ENCODE measurements around the gene SEPHS2. TPM values are rescaled to one million over a fixed set of nuclear protein-coding genes. Genes with fewer than 3 reads are reported as not detected.

Gene SEPHS2
- total RNA-seq, 2 donors from 2014 or later: 67.0 to 82.1 TPM

GRCh38 chr16:30416624-30417528 lies 28.8 kb downstream of the SEPHS2 start:
- H3K36me3 Mint-ChIP-seq (ENCODE audit: insufficient read depth in 2 of 2): peaks cover 3 to 17% of the 10 kb centered on the region in 2 donors
- ATAC-seq (replicated peaks in 1 of 2): no peak
- no peak for DNase-seq
- no peaks in the 10 kb centered on the region for H3K9me3 Mint-ChIP-seq
- H3K27me3 Mint-ChIP-seq (ENCODE audit: low read depth): no peaks in the 10 kb centered on the region
- H3K4me3 Mint-ChIP-seq: peak overlapping the region; percentile 27 to 68
- H3K4me1 Mint-ChIP-seq (ENCODE audit: low read depth): peaks cover 40% of the 10 kb centered on the region
- H3K27ac Mint-ChIP-seq: peak overlapping the region; percentile 3

DNA sequence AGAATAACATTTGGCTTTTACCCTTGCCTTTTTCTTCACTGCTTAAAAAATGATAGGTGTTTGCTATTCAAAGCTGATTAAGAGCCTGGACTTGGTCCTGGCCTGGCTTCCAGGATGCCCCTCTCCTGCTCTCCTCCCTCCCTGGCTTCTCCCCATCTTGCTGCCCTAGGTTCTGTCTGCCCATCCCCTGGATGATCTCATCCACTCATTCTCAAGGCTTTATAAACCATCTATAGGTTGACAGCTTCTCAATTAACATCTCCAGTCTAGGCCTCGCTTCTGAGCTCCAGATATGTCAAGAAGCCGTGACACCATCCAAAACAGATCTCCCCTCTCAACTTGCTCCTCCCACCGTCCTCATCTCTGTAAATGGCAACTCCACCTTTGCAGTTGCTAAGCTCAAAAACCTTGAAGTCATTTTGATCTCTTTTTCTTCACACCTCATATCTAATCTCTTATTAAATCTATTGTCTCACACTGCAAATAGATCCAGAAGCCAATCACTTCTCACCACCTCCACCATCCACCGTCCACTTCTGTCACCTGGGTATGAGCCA lies 29.5 kb downstream of the SEPHS2 start:
- Mint-ChIP-seq H3K9me3 (no peaks in the 10 kb centered on the region), H3K27me3 (ENCODE audit: low read depth) (no peaks in the 10 kb centered on the region), H3K36me3 (ENCODE audit: insufficient read depth in 2 of 2) (peaks cover 3 to 16% of the 10 kb centered on the region in 2 donors), H3K4me3 (peak overlapping the region; percentile 5 to 10), H3K4me1 (ENCODE audit: low read depth) (peaks cover 41% of the 10 kb centered on the region), H3K27ac (no peak overlapping the region)
- DNase-seq (no peak), ATAC-seq (replicated peaks in 1 of 2) (no peak)

DNA sequence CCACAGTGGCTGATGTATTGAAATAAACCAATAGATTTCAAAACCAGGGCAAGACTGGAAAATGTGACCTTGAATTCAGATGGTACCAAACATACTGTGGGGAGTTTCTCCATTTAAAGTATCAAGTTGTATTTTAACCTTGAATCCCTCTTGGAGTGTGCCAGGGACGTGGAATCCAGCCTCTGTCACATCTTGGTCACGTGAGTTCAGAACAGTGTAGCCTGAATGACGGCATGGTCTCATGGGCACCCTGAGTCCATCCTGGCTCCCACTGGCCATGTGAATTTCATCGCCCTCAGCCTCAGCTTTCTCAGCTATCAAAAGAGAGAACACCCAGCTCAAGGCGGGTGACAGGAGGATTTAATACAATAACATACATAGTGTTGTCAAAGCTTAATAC lies 31.5 kb downstream of the SEPHS2 start:
- DNase-seq: no peak
- peaks cover 55% of the 10 kb centered on the region for H3K4me1 Mint-ChIP-seq (ENCODE audit: low read depth)
- H3K36me3 Mint-ChIP-seq (ENCODE audit: insufficient read depth in 2 of 2): peaks cover 4 to 14% of the 10 kb centered on the region in 2 donors

DNA sequence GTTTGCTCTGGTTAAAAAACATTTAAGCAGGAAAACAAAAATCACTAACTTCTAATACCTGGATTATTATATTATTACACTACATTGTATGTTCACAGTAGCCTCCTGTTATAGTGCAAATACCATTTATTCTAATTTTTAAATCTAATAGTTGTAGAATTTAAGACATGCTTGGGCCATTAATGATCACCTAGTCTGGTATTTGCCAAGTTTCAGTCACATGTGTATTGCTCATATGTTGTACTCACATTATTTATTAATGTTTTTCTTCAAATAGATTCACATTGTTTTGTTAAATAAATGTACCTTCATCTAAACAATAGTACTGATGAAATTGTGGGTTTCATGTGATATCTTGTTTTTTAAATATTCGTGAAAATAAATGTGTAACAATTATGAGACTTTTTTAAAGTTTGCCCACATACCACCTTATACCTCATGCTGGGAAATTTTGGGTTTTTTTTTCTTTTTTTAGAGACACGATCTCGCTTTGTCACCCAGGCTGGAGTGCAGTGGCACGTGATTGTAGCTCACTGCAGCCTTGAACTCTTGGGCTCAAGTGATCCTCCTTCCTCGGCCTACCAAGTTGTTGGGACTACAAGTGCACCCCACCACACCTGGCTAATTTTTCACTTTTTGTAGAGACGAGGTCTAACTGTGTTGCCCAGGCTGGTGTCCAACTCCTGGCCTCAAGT lies 32.4 kb downstream of the SEPHS2 start:
- Mint-ChIP-seq H3K4me1 (ENCODE audit: low read depth) (peaks cover 55% of the 10 kb centered on the region), H3K9me3 (no peaks in the 10 kb centered on the region), H3K36me3 (ENCODE audit: insufficient read depth in 2 of 2) (peaks cover 4 to 14% of the 10 kb centered on the region in 2 donors), H3K4me3 (no peak overlapping the region), H3K27ac (peak overlapping the region; percentile 43), H3K27me3 (ENCODE audit: low read depth) (no peaks in the 10 kb centered on the region)
- ATAC-seq (replicated peaks in 1 of 2) (no peak), DNase-seq (no peak)

More for the DNA sequence above, 31.5 kb downstream of the SEPHS2 start:
- no peak for ATAC-seq (replicated peaks in 1 of 2)
- Mint-ChIP-seq H3K9me3 (no peaks in the 10 kb centered on the region), H3K27me3 (ENCODE audit: low read depth) (no peaks in the 10 kb centered on the region), H3K27ac (no peak overlapping the region), H3K4me3 (no peak overlapping the region)

GRCh38 chr16:30409125-30410060 lies 36.3 kb downstream of the SEPHS2 start:
- Mint-ChIP-seq H3K27ac (peak overlapping the region; percentile 63), H3K27me3 (ENCODE audit: low read depth) (no peaks in the 10 kb centered on the region), H3K4me1 (ENCODE audit: low read depth) (peaks cover 40% of the 10 kb centered on the region), H3K9me3 (no peaks in the 10 kb centered on the region), H3K36me3 (ENCODE audit: insufficient read depth in 2 of 2) (peaks cover 4 to 14% of the 10 kb centered on the region in 2 donors), H3K4me3 (peak overlapping the region; percentile 95 to 96)
- ATAC-seq (replicated peaks in 1 of 2) (peak; percentile 40 to 50), DNase-seq (peak; percentile 91 to 95)

GRCh38 chr16:30407804-30408534 lies 37.7 kb downstream of the SEPHS2 start:
- peaks cover 34% of the 10 kb centered on the region for H3K4me1 Mint-ChIP-seq (ENCODE audit: low read depth)
- peak overlapping the region; percentile 95 to 96 for H3K4me3 Mint-ChIP-seq
- no peak for ATAC-seq (replicated peaks in 1 of 2)
- peak overlapping the region; percentile 63 for H3K27ac Mint-ChIP-seq
- H3K36me3 Mint-ChIP-seq (ENCODE audit: insufficient read depth in 2 of 2): peaks cover 4 to 10% of the 10 kb centered on the region in 2 donors
- H3K9me3 Mint-ChIP-seq: no peaks in the 10 kb centered on the region
- no peak for DNase-seq
- no peaks in the 10 kb centered on the region for H3K27me3 Mint-ChIP-seq (ENCODE audit: low read depth)

DNA sequence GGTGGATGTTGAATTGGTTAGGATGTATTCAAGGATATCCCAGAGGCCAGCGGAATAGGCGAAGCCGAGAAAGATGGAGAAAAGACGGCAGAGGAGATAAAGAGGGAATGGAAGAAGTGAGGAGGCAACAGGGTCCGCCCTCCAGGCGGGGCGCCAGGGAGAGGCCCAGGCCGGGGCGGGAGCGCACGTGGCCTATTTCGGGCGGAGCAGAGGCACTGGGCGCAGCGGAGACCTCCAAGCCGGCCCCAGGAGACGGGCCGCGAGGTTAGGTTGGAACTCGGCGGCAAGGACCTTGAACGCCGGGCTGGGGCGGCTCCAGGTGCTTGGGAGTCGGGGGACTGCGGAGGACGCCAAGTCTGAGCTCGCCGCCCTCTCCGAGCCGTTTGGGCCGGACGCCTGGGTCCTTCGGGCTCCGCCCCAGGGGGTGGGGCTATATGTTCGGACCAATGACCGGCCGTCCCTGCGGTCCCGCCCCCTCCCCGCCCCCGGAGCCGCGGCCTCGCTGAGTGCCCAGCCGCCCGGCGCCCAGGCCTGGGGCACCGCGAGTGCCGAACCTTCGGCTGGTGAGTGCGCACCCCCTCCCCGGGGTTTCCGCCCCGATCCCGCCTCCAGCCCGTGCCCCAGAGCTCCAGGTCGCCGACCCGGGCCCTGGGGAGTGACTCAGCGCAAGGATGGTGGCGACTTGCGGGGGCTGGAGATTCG lies 38.4 kb downstream of the SEPHS2 start, which contains the start of gene ZNF771:
ZNF771 (plus strand) TSS at position 505 of the 702 bp plus-strand sequence. CDS start 448 bp downstream, outside the sequence.
- Mint-ChIP-seq H3K36me3 (ENCODE audit: insufficient read depth in 2 of 2) (peaks cover 4 to 10% of the 10 kb centered on the region in 2 donors), H3K4me3 (peak within 1 kb of the TSS; percentile 95 to 96), H3K9me3 (no peaks in the 10 kb centered on the region), H3K27me3 (ENCODE audit: low read depth) (no peaks in the 10 kb centered on the region), H3K27ac (peak within 1 kb of the TSS; percentile 97), H3K4me1 (ENCODE audit: low read depth) (peaks cover 32% of the 10 kb centered on the region)
- peak; percentile 94 to 95 for DNase-seq
- peak; percentile 90 to 92 for ATAC-seq (replicated peaks in 1 of 2)

DNA sequence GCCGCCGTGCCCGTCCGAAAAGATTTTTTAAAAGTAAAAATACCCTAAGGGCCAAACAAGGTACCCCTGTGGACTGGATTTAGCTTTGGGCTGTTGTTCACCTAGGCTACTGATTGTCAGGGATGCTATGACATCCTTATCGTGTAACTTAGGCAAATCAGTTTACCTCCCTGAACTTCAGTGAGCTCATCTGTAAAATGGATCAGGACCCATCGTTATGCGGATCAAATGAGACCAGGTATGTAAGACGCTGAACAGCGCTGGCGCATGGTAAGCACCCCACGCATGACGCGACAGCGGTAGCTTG lies 38.9 kb downstream of the SEPHS2 start:
- peak overlapping the region; percentile 97 for H3K27ac Mint-ChIP-seq
- H3K4me3 Mint-ChIP-seq: peak overlapping the region; percentile 95 to 96
- peaks cover 3 to 8% of the 10 kb centered on the region in 2 donors for H3K36me3 Mint-ChIP-seq (ENCODE audit: insufficient read depth in 2 of 2)
- no peaks in the 10 kb centered on the region for H3K9me3 Mint-ChIP-seq
- ATAC-seq (replicated peaks in 1 of 2) (peak in 1 of 2 donors; percentile 24), DNase-seq (no peak)
- no peaks in the 10 kb centered on the region for H3K27me3 Mint-ChIP-seq (ENCODE audit: low read depth)
- peaks cover 29% of the 10 kb centered on the region for H3K4me1 Mint-ChIP-seq (ENCODE audit: low read depth)

- peaks cover 40% of the 10 kb centered on the region for H3K4me1 Mint-ChIP-seq (ENCODE audit: low read depth)
- H3K27ac Mint-ChIP-seq: no peak overlapping the region
- no peaks in the 10 kb centered on the region for H3K27me3 Mint-ChIP-seq (ENCODE audit: low read depth)
- peaks cover 0 to 2% of the 10 kb centered on the region in 2 donors for H3K36me3 Mint-ChIP-seq (ENCODE audit: insufficient read depth in 2 of 2)
- ATAC-seq (replicated peaks in 1 of 2) (no peak), DNase-seq (no peak)
- H3K4me3 Mint-ChIP-seq: peak overlapping the region; percentile 95 to 96
- no peaks in the 10 kb centered on the region for H3K9me3 Mint-ChIP-seq
These were observed 43.8 kb downstream of the SEPHS2 start for GRCh38 chr16:30401768-30402425.

GRCh38 chr16:30399435-30400186 lies 46.1 kb downstream of the SEPHS2 start:
- H3K27ac Mint-ChIP-seq: peak overlapping the region; percentile 80
- H3K4me1 Mint-ChIP-seq (ENCODE audit: low read depth): peaks cover 54% of the 10 kb centered on the region
- H3K27me3 Mint-ChIP-seq (ENCODE audit: low read depth): no peaks in the 10 kb centered on the region
- no peak for DNase-seq
- H3K4me3 Mint-ChIP-seq: peak overlapping the region; percentile 95 to 96
- ATAC-seq (replicated peaks in 1 of 2): no peak
- H3K9me3 Mint-ChIP-seq: no peaks in the 10 kb centered on the region
- H3K36me3 Mint-ChIP-seq (ENCODE audit: insufficient read depth in 2 of 2): peaks cover 2 to 3% of the 10 kb centered on the region in 2 donors

All from activated T-cell treated with anti-CD3 and anti-CD28 coated beads, Interleukin-2, amount 50 U/mL, for 72 hours (primary cell).